ENCODE measurements around the gene FAM120A. TPM values are rescaled to one million over a fixed set of nuclear protein-coding genes. Genes with fewer than 3 reads are reported as not detected.

Gene FAM120A
- total RNA-seq, 4 donors from 2014 or later = 72.3 to 106 (median 76.1) TPM

DNA sequence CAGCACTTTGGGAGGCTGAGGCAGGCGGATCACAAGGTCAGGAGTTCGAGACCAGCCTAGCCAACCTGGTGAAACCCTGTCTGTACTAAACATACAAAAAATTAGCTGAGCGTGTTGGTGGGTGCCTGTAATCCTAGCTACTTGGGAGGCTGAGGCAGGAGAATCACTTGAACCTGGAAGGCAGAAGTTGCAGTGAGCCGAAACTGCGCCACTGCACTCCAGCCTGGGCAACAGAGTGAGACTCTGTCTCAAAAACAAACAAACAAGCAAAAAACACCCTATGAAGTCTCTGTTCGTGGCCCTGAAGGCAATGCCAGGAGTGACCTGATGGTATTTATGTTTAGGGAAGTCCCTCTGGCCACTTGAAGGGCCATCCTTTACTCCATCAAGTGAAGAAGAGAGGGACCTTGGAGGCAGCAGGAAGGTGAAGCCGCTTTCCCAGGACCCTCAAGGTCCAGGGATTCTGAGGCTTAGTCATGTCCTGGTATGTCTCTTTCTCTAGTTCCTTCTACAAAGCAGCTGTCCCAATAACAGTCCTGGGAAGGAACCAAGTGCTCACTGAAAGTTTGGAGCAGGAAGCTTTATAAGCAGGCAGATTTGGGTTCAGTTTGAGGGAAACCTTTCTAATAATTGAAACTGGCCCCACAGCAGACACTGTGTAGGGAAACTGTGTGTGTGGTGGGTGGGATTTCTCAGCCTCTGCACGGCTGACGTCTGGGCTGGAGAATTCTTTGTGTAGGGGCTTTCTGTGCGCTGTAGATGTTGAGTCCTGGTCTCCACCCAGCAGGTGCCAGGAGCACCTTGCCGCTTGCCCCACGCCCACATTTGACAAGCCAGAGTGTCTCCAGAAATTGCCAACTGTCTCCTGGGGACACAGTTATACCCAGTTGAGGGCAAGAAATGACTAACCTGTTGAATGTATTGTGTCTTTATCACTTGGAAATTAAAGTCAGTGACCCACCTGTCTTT is 137.4 kb downstream of the FAM120A start:
- peak overlapping the region in 2 of 4 donors; percentile 25 to 36 for H3K27ac ChIP-seq
- H3K4me3 ChIP-seq = no peak overlapping the region
- no peak for DNase-seq (ENCODE audit: low spot score in 2 of 2)
- peaks cover 0 to 85% (median 33%) of the 10 kb centered on the region in 4 donors for H3K4me1 ChIP-seq
- peaks cover 0 to 5% (median 0%) of the 10 kb centered on the region in 4 donors for H3K9me3 ChIP-seq
- H3K36me3 ChIP-seq = no peaks in the 10 kb centered on the region
- WGBS, 2 donors = 73 to 80% methylated on average over 12 of the region's 12 CpGs
- no peaks in the 10 kb centered on the region for H3K27me3 ChIP-seq
- no peak for TF ChIP-seq EP300 (IDR thresholded peaks at IDR 0.05)
- TF ChIP-seq, protein P1, sequence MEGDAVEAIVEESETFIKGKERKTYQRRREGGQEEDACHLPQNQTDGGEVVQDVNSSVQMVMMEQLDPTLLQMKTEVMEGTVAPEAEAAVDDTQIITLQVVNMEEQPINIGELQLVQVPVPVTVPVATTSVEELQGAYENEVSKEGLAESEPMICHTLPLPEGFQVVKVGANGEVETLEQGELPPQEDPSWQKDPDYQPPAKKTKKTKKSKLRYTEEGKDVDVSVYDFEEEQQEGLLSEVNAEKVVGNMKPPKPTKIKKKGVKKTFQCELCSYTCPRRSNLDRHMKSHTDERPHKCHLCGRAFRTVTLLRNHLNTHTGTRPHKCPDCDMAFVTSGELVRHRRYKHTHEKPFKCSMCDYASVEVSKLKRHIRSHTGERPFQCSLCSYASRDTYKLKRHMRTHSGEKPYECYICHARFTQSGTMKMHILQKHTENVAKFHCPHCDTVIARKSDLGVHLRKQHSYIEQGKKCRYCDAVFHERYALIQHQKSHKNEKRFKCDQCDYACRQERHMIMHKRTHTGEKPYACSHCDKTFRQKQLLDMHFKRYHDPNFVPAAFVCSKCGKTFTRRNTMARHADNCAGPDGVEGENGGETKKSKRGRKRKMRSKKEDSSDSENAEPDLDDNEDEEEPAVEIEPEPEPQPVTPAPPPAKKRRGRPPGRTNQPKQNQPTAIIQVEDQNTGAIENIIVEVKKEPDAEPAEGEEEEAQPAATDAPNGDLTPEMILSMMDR (IDR thresholded peaks at IDR 0.05) = no peak
- TF ChIP-seq POLR2A (IDR thresholded peaks at IDR 0.05) = no peak

DNA sequence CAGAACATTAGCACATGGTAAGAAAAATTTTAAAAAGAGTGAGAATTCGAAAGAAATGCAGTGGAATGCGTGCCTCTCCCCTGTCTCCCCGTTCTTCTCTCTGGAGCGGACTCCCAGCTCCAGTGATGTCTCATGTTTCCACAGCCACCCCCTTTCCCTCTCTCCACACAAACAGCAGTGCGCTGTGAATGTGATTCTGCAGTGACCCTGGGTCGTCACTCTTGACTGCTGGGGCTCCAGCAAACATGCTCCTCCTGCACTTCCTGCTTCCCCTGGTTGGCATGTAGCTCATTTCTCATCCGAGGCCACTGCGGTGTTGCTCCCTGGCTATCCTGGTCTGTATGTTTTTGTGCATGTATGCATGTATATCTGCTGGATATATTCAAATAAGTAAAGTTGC is 138.2 kb downstream of the FAM120A start:
- Histone ChIP-seq H3K36me3 (no peaks in the 10 kb centered on the region), H3K27ac (peak overlapping the region in 2 of 4 donors; percentile 25 to 36), H3K27me3 (no peaks in the 10 kb centered on the region), H3K9me3 (peaks cover 0 to under 1% (median 0%) of the 10 kb centered on the region in 4 donors), H3K4me1 (peaks cover 0 to 92% (median 36%) of the 10 kb centered on the region in 4 donors), H3K4me3 (no peak overlapping the region)
- 13 to 22% methylated on average over 8 of the region's 8 CpGs for WGBS, 2 donors
- TF ChIP-seq EP300 (IDR thresholded peaks at IDR 0.05) (no peak), POLR2A (IDR thresholded peaks at IDR 0.05) (no peak)
- TF ChIP-seq, protein P1 (IDR thresholded peaks at IDR 0.05) = no peak
- no peak for DNase-seq (ENCODE audit: low spot score in 2 of 2)

DNA sequence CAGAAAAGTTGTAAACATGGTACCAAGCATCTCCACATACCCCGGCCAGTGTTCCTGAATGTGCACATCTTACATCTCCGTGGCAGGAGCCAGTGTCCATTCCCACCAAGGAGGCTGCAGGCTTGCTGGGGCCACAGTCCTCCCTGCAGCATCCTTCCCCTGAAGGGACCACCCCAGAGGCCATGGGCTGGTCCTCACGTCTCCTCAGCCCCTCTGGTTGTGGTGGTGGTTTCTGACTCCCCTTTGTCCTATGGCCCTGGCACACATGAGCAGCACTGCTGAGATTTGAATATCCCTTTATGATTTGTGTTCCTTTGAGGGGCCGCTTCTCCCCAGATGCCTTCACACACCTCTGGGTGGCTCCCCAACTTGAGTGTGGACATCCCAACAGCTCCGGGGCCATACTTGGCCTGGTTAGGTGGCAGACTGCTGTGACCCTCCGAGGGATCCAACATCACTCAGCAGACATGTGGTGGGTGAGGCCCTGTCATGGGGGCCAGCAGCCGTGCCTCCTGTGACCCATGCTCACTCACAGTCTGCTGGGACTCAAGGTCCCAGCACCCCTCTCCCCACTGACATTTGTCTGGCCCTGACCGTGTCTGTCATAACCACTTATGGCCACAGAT is 139.2 kb downstream of the FAM120A start:
- TF ChIP-seq EP300 (IDR thresholded peaks at IDR 0.05) (no peak), POLR2A (IDR thresholded peaks at IDR 0.05) (no peak)
- TF ChIP-seq, protein P1 (IDR thresholded peaks at IDR 0.05) = no peak
- no peaks in the 10 kb centered on the region for H3K9me3 ChIP-seq
- H3K27me3 ChIP-seq = no peaks in the 10 kb centered on the region
- WGBS, 2 donors = 62 to 71% methylated on average over 8 of the region's 8 CpGs
- no peak for DNase-seq (ENCODE audit: low spot score in 2 of 2)
- H3K4me1 ChIP-seq = peaks cover 0 to 97% (median 36%) of the 10 kb centered on the region in 4 donors
- H3K4me3 ChIP-seq = no peak overlapping the region
- peak overlapping the region in 2 of 4 donors; percentile 28 to 35 for H3K27ac ChIP-seq
- H3K36me3 ChIP-seq = no peaks in the 10 kb centered on the region

DNA sequence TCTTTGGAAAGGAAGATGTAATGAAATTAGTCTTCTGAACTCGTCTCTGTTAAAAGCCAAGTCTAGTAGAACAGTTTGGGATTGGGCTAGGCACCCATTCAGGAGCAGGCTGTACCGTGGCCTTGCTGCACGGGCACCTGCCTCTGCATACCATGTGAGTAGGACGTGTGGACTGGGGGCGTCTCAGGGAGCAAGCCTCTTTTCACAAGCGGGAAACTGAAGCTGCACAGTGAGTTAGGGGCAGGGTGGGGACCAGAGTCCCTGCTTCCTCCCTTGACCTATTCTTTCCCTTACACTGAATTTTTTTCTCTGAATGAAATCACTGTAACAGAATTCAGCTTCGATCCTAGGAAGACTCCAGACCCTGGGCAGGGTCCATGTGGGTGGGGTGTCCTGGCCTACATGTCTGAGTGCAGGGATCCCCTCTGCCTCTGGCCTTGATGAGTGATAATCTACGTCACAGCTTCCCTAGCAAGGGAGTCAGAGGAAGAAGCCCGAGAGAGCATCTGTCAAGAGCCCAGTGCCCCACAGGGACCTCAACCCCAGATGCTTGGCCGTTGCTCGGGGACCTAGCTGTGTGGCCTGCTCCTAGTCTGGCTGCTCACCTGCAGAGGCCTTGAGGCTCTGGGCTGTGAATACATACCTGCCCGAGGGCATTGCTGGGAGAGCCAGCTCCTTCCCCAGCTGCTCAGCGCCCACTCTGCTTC is 140.0 kb downstream of the FAM120A start:
- WGBS, 2 donors = 55 to 58% methylated on average over 12 to 13 of the region's 13 CpGs
- Histone ChIP-seq H3K36me3 (no peaks in the 10 kb centered on the region), H3K27me3 (no peaks in the 10 kb centered on the region), H3K4me1 (peaks cover 0 to 96% (median 36%) of the 10 kb centered on the region in 4 donors), H3K27ac (peak overlapping the region in 2 of 4 donors; percentile 28 to 35), H3K4me3 (no peak overlapping the region), H3K9me3 (no peaks in the 10 kb centered on the region)
- DNase-seq (ENCODE audit: low spot score in 2 of 2) = no peak
- no peak for TF ChIP-seq POLR2A (IDR thresholded peaks at IDR 0.05)
- no peak for TF ChIP-seq EP300 (IDR thresholded peaks at IDR 0.05)
- TF ChIP-seq, protein P1 (IDR thresholded peaks at IDR 0.05) = no peak
